CD4-positive, alpha-beta T cell treated with Interleukin-1 beta for 1 hour (primary cell): ENCODE measurements around the gene WWOX.

ENCODE experiments used
- DNase-seq, 2 donors: peaks; one replicate each; pipeline ENCODE4 v3.0.0-alpha.2; 2020 to 2022

The WWOX gene

GRCh38 chr16:78309763-78310162 lies 210.3 kb downstream of the WWOX start:
- DNase-seq, result no peak

- no peak for DNase-seq
These were observed 210.7 kb downstream of the WWOX start for GRCh38 chr16:78310196-78310595.

- DNase-seq, result no peak
These were observed 211.6 kb downstream of the WWOX start for GRCh38 chr16:78310990-78311561.

- DNase-seq, result no peak
These were observed 212.4 kb downstream of the WWOX start for GRCh38 chr16:78311831-78312230.

GRCh38 chr16:78317564-78318240 lies 218.2 kb downstream of the WWOX start:
- no peak for DNase-seq

GRCh38 chr16:78321620-78322360 lies 222.3 kb downstream of the WWOX start:
- no peak for DNase-seq

- no peak for DNase-seq
These were observed 223.9 kb downstream of the WWOX start for GRCh38 chr16:78323315-78323714.

GRCh38 chr16:78324649-78325285 lies 225.3 kb downstream of the WWOX start:
- DNase-seq, result no peak

- no peak for DNase-seq
These were observed 226.3 kb downstream of the WWOX start for GRCh38 chr16:78325468-78326352.

GRCh38 chr16:78326731-78327130 lies 227.3 kb downstream of the WWOX start:
- DNase-seq, result no peak

- DNase-seq, result no peak
These were observed 232.3 kb downstream of the WWOX start for GRCh38 chr16:78331731-78332130.

- no peak for DNase-seq
These were observed 234.4 kb downstream of the WWOX start for GRCh38 chr16:78333808-78334207.

GRCh38 chr16:78340590-78340989 lies 241.1 kb downstream of the WWOX start:
- DNase-seq, result no peak

- DNase-seq, result no peak
These were observed 248.6 kb downstream of the WWOX start for GRCh38 chr16:78348068-78348467.

- DNase-seq, result no peak
These were observed 249.4 kb downstream of the WWOX start for GRCh38 chr16:78348886-78349285.

GRCh38 chr16:78352184-78352583 lies 252.7 kb downstream of the WWOX start:
- DNase-seq, result no peak

- no peak for DNase-seq
These were observed 254.3 kb downstream of the WWOX start for GRCh38 chr16:78353640-78354275.

- DNase-seq, result no peak
These were observed 263.2 kb downstream of the WWOX start for GRCh38 chr16:78362524-78363135.

GRCh38 chr16:78363843-78364555 lies 264.5 kb downstream of the WWOX start:
- DNase-seq, result no peak

GRCh38 chr16:78364556-78364880 lies 265.1 kb downstream of the WWOX start:
- no peak for DNase-seq

- no peak for DNase-seq
These were observed 265.9 kb downstream of the WWOX start for GRCh38 chr16:78365366-78365765.
